ENCODE data around the gene GRIK3. TPM values are rescaled to one million over a fixed set of nuclear protein-coding genes. Genes with fewer than 3 reads are reported as not detected.

Gene GRIK3
- total and polyA plus RNA-seq, 2 of the 8 experiments (the other 6 are each of a cell fraction or from before 2014, with no cell fraction given), result 2.1 to 3.4 TPM

DNA sequence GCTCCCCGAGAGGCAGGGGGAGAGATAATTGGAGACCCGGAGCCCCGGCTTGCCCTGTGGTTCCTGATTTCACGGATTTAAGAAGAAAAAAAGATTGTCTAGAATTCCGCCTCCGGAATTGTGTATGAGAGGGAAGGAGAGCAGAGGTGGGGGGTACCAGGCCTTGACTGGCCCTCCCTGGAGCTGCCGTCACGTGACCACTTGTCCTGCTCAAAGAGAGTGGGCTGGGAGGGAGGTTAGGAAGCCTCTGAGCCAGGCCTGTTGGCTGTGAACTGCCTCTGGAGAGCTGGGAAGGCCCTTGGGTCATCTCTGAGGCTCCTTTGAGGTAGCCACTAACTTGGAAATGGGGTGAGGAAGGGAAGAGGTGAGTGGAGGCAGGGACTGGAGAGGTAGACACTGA is 106.5 kb downstream of the GRIK3 start:
- no peak overlapping the region for H4K91ac ChIP-seq (replicated peaks; ENCODE audit: insufficient read length, low read length)
- H3K4me2 ChIP-seq (ENCODE audit: insufficient read depth in 1 of 2, low read depth in 2 of 2, low read length in 2 of 2), result no peak overlapping the region
- no peaks in the 10 kb centered on the region for H3K27me3 ChIP-seq (replicated peaks in 1 of 4; ENCODE audit: control insufficient read depth in 3 of 4, extremely low read depth in 1 of 4, insufficient read depth in 3 of 4, low read length in 3 of 4)
- DNase-seq (ENCODE audit: low read depth in 1 of 2, low spot score in 2 of 2), result no peak
- no peaks in the 10 kb centered on the region for H3K9me3 ChIP-seq (ENCODE audit: insufficient read depth in 2 of 2, low read depth in 1 of 2, low read length in 1 of 2)
- H2BK12ac ChIP-seq (ENCODE audit: low read depth, low read length), result no peak overlapping the region
- POLR2A ChIA-PET (ENCODE audit: partially characterized antibody), result interaction anchor here (0.6 to 1.0 kb wide), 2 partner anchors 15 to 549 kb away, joined by 3 read pairs; no protein-coding TSS in a partner anchor
- no peak overlapping the region for H3K27ac ChIP-seq (ENCODE audit: low read depth, low read length)
- H3K4ac ChIP-seq (replicated peaks; ENCODE audit: insufficient read length, low read depth, low read length), result no peak overlapping the region
- no peak overlapping the region for H2BK15ac ChIP-seq (ENCODE audit: low read length)
- no peaks in the 10 kb centered on the region for H3K36me3 ChIP-seq (ENCODE audit: control insufficient read depth in 2 of 4, insufficient read depth in 4 of 4, low read length in 3 of 4)
- no peaks in the 10 kb centered on the region for H3K23me2 ChIP-seq (ENCODE audit: low read depth, low read length)
- no peak overlapping the region for H2BK5ac ChIP-seq (ENCODE audit: low read depth, low read length)
- no peaks in the 10 kb centered on the region for H3K79me2 ChIP-seq (ENCODE audit: control insufficient read depth in 1 of 2, insufficient read depth in 2 of 2, low read length in 2 of 2)
- no peak overlapping the region for H3K14ac ChIP-seq (ENCODE audit: insufficient read length)
- no peak overlapping the region for H2AK5ac ChIP-seq (ENCODE audit: low read depth, low read length)
- H2BK20ac ChIP-seq (ENCODE audit: low read length), result no peak overlapping the region
- H3K4me3 ChIP-seq (ENCODE audit: extremely low read depth in 1 of 4, insufficient read depth in 2 of 4, low read depth in 3 of 4, low read length in 4 of 4), result no peak overlapping the region
- no peak for FAIRE-seq
- peaks cover 0 to 2% of the 10 kb centered on the region in 2 experiments for H4K20me1 ChIP-seq (replicated peaks in 1 of 2; ENCODE audit: control insufficient read depth in 1 of 2, insufficient read depth in 2 of 2, low read length in 2 of 2)
- H3K4me1 ChIP-seq (replicated peaks in 1 of 4; ENCODE audit: control insufficient read depth in 3 of 4, insufficient read depth in 4 of 4, low read length in 3 of 4), result peaks cover 0 to 2% (median 2%) of the 10 kb centered on the region in 4 experiments; a peak in 5 of 7 replicates
- no peak overlapping the region for H3K9ac ChIP-seq (replicated peaks in 1 of 4; ENCODE audit: extremely low read depth in 1 of 4, low read depth in 3 of 4, low read length in 3 of 4)
- whole genome bisulfite sequencing, 2 experiments (ENCODE audit: extremely low coverage in 1 of 2, insufficient coverage in 1 of 2, insufficient read length in 1 of 2, insufficient replicate concordance in 2 of 2, low coverage in 1 of 2, low lambda C conversion rate in 2 of 2, missing lambda C conversion rate in 1 of 2), result 79% methylated on average over 8 of the region's 8 CpGs; no CpG with 5 or more reads in 1 of the 2 experiments
- no peak overlapping the region for H2BK120ac ChIP-seq (replicated peaks; ENCODE audit: low read depth, low read length)
- no peak overlapping the region for H4K8ac ChIP-seq (ENCODE audit: extremely low read depth, insufficient read depth, low read length)
- CTCF ChIA-PET (ENCODE audit: partially characterized antibody), result interaction anchor here (1.0 to 2.8 kb wide), 6 partner anchors 9 to 318 kb away, joined by 3 to 8 read pairs (median 4); no protein-coding TSS in a partner anchor
- no peak overlapping the region for H2AFZ ChIP-seq (ENCODE audit: low read length)
- H3K79me1 ChIP-seq (ENCODE audit: low read depth, low read length), result no peaks in the 10 kb centered on the region
- H3K23ac ChIP-seq (ENCODE audit: insufficient read length), result no peak overlapping the region
- H3K56ac ChIP-seq (replicated peaks; ENCODE audit: insufficient read length, low read depth, low read length), result no peak overlapping the region
- H4K5ac ChIP-seq (ENCODE audit: insufficient read length, low read depth, low read length), result no peak overlapping the region
- no peak overlapping the region for H3K18ac ChIP-seq (ENCODE audit: extremely low read depth, low read length)
